ENCODE results near the gene BORCS5.

- TF ChIP-seq CTCF (IDR thresholded peaks at IDR 0.05) (no peak), REST (IDR thresholded peaks at IDR 0.05; ENCODE audit: insufficient read depth in 1 of 2, low read depth in 2 of 2, low read length in 1 of 2) (no peak)
These were observed 42.3 kb downstream of the BORCS5 start for GRCh38 chr12:12399161-12399560.

Measured in Panc1 (cell line).